ENCODE data around the gene LHFPL3. TPM values are rescaled to one million over a fixed set of nuclear protein-coding genes. Genes with fewer than 3 reads are reported as not detected.
A peak's percentile ranks its signal among the peaks of the same experiment; 100 is the strongest.

LHFPL3 gene
- total and polyA plus RNA-seq, 2 donors (not counting 1 experiment from before 2014, with no cell fraction given), result not detected

GRCh38 chr7:104846731-104847130 is 518.3 kb downstream of the LHFPL3 start:
- no peak overlapping the region for H2AFZ ChIP-seq (ENCODE audit: insufficient read depth, low read depth, low read length, poor library complexity, severe bottlenecking)
- peaks cover 42% of the 10 kb centered on the region for H3K27me3 Mint-ChIP-seq
- no peak overlapping the region for H3K27ac ChIP-seq (ENCODE audit: low read length in 2 of 2)
- no peaks in the 10 kb centered on the region for H3K9me3 Mint-ChIP-seq (ENCODE audit: insufficient read depth)
- no peaks in the 10 kb centered on the region for H4K20me1 ChIP-seq (ENCODE audit: control insufficient read depth, insufficient read depth, low read length, poor library complexity, severe bottlenecking)
- peaks cover 0 to 10% (median 5%) of the 10 kb centered on the region in 4 experiments for H3K27me3 ChIP-seq (replicated peaks in 1 of 4; ENCODE audit: control extremely low read depth in 1 of 4, control insufficient read depth in 3 of 4, insufficient read depth in 4 of 4, low read length in 3 of 4)
- DNase-seq, result no peak
- ChIA-PET POLR2A (no interaction called here), CTCF (interaction anchor here (1.5 to 3.4 kb wide), 6 partner anchors 8 to 1274 kb away, joined by 3 to 30 read pairs (median 6); no protein-coding TSS in a partner anchor)
- WGBS (ENCODE audit: insufficient coverage), result 100% methylated on average over 1 of the region's 1 CpG
- no peaks in the 10 kb centered on the region for H3K79me2 ChIP-seq (ENCODE audit: control insufficient read depth, insufficient read depth, low read length)
- no peak overlapping the region for H3K27ac Mint-ChIP-seq
- intact Hi-C loops (cut with micrococcal nuclease), result loop anchor here (10.0 kb wide), 1 partner anchor 1272 kb away; no protein-coding TSS in a partner anchor
- H3K36me3 ChIP-seq (replicated peaks in 1 of 2; ENCODE audit: control extremely low read depth in 1 of 2, control insufficient read depth in 1 of 2, extremely low read depth in 1 of 2, insufficient read depth in 2 of 2, low read length in 1 of 2), result no peaks in the 10 kb centered on the region
- no peak for TF ChIP-seq CTCF (IDR thresholded peaks at IDR 0.05)
- TF ChIP-seq EZH2 (IDR thresholded peaks at IDR 0.05; ENCODE audit: borderline replicate concordance, insufficient read depth, low read depth, low read length, poor library complexity, severe bottlenecking), result no peak
- no peak overlapping the region for H3K9ac ChIP-seq (ENCODE audit: low read length)
- no peak overlapping the region for H3K4me2 ChIP-seq (replicated peaks; ENCODE audit: low read depth, low read length, poor library complexity, severe bottlenecking)
- no peaks in the 10 kb centered on the region for H3K4me1 Mint-ChIP-seq
- H3K4me3 Mint-ChIP-seq, result no peak overlapping the region
- H3K4me1 ChIP-seq (ENCODE audit: control insufficient read depth in 2 of 2, insufficient read depth in 2 of 2, low read length in 2 of 2), result no peaks in the 10 kb centered on the region
- no peak for ATAC-seq (ENCODE audit: low read depth)
- no peak overlapping the region for H3K4me3 ChIP-seq (ENCODE audit: control extremely low read depth in 1 of 5, extremely low read depth in 1 of 5, insufficient read depth in 1 of 5, low read depth in 2 of 5, low read length in 4 of 5)
- H3K9me3 ChIP-seq (ENCODE audit: control extremely low read depth in 1 of 3, control insufficient read depth in 2 of 3, insufficient read depth in 1 of 3, low read length in 2 of 3), result no peaks in the 10 kb centered on the region

GRCh38 chr7:104848138-104848990 is 520.0 kb downstream of the LHFPL3 start:
- no peaks in the 10 kb centered on the region for H3K79me2 ChIP-seq (ENCODE audit: control insufficient read depth, insufficient read depth, low read length)
- 55% methylated on average over 4 of the region's 7 CpGs for WGBS (ENCODE audit: insufficient coverage)
- Mint-ChIP-seq H3K4me1 (no peaks in the 10 kb centered on the region), H3K4me3 (no peak overlapping the region), H3K27me3 (peaks cover 40% of the 10 kb centered on the region), H3K27ac (no peak overlapping the region), H3K9me3 (ENCODE audit: insufficient read depth) (no peaks in the 10 kb centered on the region)
- no peaks in the 10 kb centered on the region for H3K36me3 ChIP-seq (replicated peaks in 1 of 2; ENCODE audit: control extremely low read depth in 1 of 2, control insufficient read depth in 1 of 2, extremely low read depth in 1 of 2, insufficient read depth in 2 of 2, low read length in 1 of 2)
- H3K4me3 ChIP-seq (ENCODE audit: control extremely low read depth in 1 of 5, extremely low read depth in 1 of 5, insufficient read depth in 1 of 5, low read depth in 2 of 5, low read length in 4 of 5), result no peak overlapping the region
- no peaks in the 10 kb centered on the region for H3K9me3 ChIP-seq (ENCODE audit: control extremely low read depth in 1 of 3, control insufficient read depth in 2 of 3, insufficient read depth in 1 of 3, low read length in 2 of 3)
- TF ChIP-seq CTCF (IDR thresholded peaks at IDR 0.05) (peak; percentile 93), EZH2 (IDR thresholded peaks at IDR 0.05; ENCODE audit: borderline replicate concordance, insufficient read depth, low read depth, low read length, poor library complexity, severe bottlenecking) (no peak)
- ATAC-seq (ENCODE audit: low read depth) (peak; percentile 28), DNase-seq (peak; percentile 58)
- no peak overlapping the region for H3K4me2 ChIP-seq (replicated peaks; ENCODE audit: low read depth, low read length, poor library complexity, severe bottlenecking)
- peaks cover 0 to 13% (median 5%) of the 10 kb centered on the region in 4 experiments for H3K27me3 ChIP-seq (replicated peaks in 1 of 4; ENCODE audit: control extremely low read depth in 1 of 4, control insufficient read depth in 3 of 4, insufficient read depth in 4 of 4, low read length in 3 of 4)
- no peaks in the 10 kb centered on the region for H4K20me1 ChIP-seq (ENCODE audit: control insufficient read depth, insufficient read depth, low read length, poor library complexity, severe bottlenecking)
- H2AFZ ChIP-seq (ENCODE audit: insufficient read depth, low read depth, low read length, poor library complexity, severe bottlenecking), result no peak overlapping the region
- H3K4me1 ChIP-seq (ENCODE audit: control insufficient read depth in 2 of 2, insufficient read depth in 2 of 2, low read length in 2 of 2), result no peaks in the 10 kb centered on the region
- ChIA-PET CTCF (interaction anchor here (0.6 to 3.4 kb wide), 15 partner anchors 9 to 1274 kb away, joined by 3 to 30 read pairs (median 5); no protein-coding TSS in a partner anchor), POLR2A (no interaction called here)
- H3K9ac ChIP-seq (ENCODE audit: low read length), result no peak overlapping the region
- H3K27ac ChIP-seq (ENCODE audit: low read length in 2 of 2), result no peak overlapping the region
- intact Hi-C loops (cut with micrococcal nuclease), result loop anchor here (10.0 kb wide), 1 partner anchor 1274 kb away; no protein-coding TSS in a partner anchor

Data from B cell (primary cell).